Activated CD4-positive, alpha-beta T cell treated with anti-CD3 and anti-CD28 coated beads, Interleukin-2, amount 50 U/mL, for 4 hours (primary cell): ENCODE measurements around the gene GNG11.
"Not testable (repeated sequence)": the region's sequence is repeated elsewhere in the genome, so short reads cannot be mapped to it uniquely, and the experiment has no call there.

Experiments used
- DNase-seq, 2 experiments: peaks; one replicate each; pipeline ENCODE4 v3.0.0-alpha.2; 2020

The GNG11 gene

GRCh38 chr7:93921607-93922566 is at the start of gene GNG11:
Gene GNG11, plus strand, starts transcription at chr7:93921735. Its CDS starts 403 bp downstream, at chr7:93922138.
- DNase-seq, result peak in 1 of 2 experiments; percentile 0

DNA sequence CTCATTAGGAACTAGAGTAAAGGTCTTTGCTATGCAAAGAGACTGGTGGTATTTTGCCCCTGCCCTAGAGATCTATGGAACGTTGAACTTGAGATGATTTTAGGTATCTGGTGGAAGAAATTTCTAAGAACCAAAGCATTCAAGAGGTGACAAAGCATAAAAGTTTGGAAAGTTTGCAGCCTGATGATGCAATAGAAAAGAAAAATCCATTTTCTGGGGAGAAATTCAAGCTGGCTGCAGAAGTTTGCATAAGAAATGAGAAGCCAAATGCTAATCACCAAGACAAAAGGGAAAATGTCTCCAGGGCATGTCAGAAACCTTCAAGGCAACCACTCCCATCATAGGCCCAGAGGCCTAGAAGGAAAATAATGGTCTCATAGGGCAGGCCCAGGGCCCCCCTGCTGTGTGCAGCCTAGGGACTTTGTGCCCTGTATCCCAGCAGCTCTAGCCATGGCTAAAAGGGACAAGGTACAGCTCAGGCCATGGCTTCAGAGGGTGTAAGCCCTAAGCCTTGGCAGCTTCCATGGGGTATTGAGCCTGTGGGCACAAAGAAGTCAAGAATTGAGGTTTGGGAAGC is 47.4 kb upstream of the GNG11 start:
- no peak for DNase-seq

GRCh38 chr7:93877742-93878141 is 43.8 kb upstream of the GNG11 start:
- DNase-seq, result no peak

DNA sequence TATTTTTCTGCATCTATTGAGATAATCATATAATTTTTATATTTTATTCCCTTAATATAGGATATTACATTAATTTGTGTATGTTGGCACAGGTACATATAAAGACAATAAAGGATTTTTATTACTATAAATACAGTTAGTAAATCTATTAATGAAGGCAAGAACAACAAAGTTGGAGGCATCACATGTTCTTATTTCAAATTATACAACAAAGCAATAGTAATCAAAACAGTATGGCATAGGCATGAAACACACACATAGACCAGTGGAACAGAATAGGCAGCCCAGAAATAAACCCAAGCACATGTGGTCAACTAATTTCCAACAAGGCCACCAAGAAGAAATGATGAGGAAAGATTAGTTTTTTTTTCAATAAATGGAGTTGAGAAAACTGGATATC is 42.2 kb upstream of the GNG11 start:
- no peak for DNase-seq

DNA sequence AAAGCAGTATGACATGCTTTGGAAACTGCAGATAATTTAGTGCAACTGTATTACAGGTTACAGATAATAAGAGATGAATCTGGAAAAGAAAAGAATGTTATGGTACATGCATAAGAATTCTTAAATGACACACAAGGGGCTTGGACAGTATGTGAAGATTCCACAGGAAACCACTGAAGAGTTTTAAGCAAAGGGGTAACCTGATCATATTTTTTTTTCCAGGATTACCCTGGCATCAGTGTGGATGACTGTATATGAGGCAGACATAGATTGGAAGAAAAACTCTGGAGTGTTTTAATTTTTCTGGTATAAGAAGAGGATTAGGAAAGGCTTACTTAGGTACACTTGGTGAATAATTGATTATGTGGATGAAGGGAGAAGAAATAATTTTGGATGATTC is 39.1 kb upstream of the GNG11 start:
- DNase-seq, result no peak

DNA sequence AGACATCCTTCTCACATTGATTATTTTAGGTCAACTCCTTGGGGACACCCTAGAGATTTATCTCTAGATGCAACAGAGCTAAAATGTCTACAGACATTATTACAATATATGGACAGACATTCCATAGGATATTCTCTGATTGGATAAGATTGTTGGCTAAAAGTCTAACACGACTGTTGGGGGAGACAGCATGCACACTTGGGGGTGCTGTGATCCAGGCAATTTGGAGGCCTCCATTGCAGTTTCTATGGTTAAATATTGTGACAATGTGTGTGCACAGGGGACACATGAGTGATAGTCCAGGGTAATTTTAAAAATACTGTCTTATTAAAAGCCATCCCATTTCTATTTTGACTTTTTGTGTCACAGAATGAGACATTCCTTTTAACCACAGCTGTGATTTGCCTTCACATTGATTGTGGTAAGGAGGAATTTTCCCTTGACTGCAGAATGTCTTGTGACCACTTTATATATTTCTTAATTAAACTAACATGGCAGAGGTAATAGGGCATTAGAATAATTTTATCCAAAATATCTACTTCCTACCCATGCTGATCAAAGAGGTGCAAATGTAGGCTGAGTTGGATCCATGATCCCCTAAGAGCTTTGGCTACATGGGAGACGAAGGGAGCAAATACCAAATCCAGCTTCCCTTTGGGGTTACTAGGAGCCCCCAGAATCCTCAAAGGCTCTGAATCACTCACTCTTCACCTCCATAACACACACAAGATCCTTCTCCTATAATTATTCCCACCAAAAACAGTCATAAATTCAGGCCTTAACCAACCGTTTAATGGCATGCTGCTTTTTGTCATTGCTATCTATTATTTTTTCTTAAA is 38.2 kb upstream of the GNG11 start:
- DNase-seq, result no peak

DNA sequence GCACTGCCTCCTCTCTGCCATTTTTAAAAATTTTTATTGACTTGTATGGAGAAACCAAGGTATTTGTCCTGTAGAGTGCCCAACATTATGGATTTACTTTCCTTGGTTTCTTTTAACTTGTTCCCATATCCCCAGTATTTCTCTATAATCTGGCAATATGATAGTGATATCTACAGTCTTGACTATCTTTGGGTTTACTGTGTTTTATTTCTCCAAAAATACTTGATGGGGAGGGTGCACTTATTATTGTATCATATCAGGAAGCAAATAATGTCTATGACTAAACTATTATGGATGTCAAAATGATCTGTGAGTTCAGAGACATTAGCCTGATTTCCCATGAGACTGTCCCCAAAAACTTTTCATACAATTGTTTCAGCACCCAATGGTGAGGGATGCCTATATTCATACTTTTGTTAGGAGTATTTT is 37.6 kb upstream of the GNG11 start:
- no peak for DNase-seq

DNA sequence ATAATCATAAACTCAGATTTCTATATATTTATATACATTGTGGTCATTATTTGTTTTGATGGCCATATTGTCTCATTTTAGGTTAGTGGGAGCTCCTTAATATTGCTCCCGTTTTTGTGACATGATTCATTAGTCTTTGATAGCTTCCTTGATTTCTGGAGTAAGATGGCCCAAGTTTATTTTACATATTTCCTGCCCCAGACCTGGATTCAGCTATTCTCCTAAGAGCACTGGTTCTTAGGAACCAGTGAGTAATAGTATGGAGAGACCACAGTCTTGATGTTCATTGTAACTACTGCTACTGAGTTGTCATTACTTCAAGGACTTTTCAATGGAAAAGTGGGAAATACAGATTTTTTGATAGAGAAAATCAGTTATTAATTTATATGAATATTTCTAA is 37.0 kb upstream of the GNG11 start:
- DNase-seq, result no peak

- DNase-seq, result no peak
These were observed 32.3 kb upstream of the GNG11 start for GRCh38 chr7:93889261-93889660.

DNA sequence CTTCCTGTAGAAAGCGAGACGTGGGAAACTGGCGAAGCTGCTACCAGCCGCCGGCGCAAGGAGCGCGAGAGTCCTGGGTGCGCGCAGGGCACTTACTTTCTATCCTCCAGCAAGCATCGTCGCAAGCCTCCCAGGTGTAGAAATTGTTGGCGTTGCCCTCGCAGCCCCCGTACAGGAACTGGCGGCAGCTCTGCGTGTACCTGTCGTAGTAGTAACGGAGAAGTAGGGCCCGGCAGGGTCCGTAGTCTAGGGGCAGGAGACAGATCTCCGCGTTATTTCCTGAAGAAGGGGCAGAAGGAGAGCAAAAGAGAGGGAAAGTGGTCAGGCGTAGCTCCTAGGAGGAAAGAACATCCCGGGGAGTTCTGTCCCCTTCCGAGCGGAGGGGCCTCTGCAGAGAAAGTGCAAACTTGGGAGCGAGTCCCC is 31.5 kb upstream of the GNG11 start:
- DNase-seq, result no peak

- DNase-seq, result no peak
These were observed 31.0 kb upstream of the GNG11 start, which contains the start of gene TFPI2 for GRCh38 chr7:93890464-93891068. Gene TFPI2, minus strand, starts transcription at chr7:93890753. Its CDS starts 75 bp downstream, at chr7:93890678.

DNA sequence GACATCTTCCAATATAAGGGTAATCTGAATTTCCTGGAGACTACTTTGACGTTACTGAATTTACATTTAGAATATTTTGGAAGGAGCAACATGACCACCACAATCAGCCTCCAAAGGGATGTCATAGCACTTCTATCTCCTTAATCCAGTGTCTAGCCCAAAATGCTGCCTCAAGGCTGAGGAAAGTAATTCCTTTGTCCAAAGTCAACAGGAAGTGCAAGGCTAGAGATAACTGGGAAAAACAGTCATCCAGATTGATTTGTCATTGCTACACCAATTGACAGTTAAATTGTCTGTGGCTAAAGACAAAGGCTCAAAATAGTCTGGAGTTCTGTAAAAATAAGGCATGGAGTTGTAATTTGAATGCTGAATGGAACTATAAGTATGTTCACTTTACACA is 27.1 kb upstream of the GNG11 start:
- DNase-seq, result no peak

- no peak for DNase-seq
These were observed 26.4 kb upstream of the GNG11 start for GRCh38 chr7:93894966-93895640.

- DNase-seq, result no peak
These were observed 25.5 kb upstream of the GNG11 start for GRCh38 chr7:93895859-93896600.

- no peak for DNase-seq
These were observed 23.9 kb upstream of the GNG11 start for GRCh38 chr7:93897680-93898079.

GRCh38 chr7:93902777-93903423 is 18.6 kb upstream of the GNG11 start:
- DNase-seq, result no peak

GRCh38 chr7:93906267-93906666 is 15.3 kb upstream of the GNG11 start, which contains the start of gene GNGT1:
Gene GNGT1, plus strand, starts transcription at chr7:93906567. Its CDS starts 180 bp downstream, at chr7:93906747.
- no peak for DNase-seq

DNA sequence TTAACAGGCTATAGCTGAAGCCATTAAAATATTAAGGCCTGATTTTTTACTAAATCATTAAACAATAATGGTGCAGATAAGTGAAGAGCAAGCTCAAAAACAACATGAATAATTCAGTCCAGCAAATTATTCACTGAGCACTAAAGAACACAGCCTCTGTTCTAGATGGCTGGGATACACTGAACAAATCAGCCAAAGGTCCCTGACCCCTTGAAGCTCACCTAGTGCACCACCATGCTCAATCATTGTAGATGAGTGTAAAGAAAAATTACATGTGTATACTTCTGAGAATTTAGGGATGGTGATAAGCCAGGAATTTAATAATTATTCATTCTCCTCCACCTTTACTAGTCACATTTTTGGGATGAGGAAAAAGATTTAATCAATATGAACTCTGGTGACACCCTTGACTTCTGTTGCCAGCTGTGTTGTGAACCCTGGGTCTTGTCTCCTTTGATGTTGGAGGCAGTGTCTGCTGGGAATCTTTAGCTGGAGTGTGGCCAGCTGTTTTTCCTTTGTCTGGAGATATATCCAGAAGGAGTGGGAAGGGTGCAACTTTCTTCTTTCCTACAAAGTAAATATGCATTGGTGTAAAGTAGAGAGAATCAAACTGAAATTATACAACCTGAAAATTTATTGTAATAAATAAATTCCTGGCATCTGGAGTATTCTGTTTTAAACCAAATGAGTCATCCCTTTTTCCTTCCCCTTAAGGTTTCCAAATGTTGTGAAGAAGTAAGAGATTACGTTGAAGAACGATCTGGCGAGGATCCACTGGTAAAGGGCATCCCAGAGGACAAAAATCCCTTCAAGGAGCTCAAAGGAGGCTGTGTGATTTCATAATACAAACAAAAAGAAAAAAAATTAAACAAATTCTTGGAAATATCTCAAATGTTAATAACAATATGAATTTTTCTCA is 11.2 kb upstream of the GNG11 start:
- no peak for DNase-seq

GRCh38 chr7:93911242-93911641 is 10.3 kb upstream of the GNG11 start:
- DNase-seq, result not testable (repeated sequence)

DNA sequence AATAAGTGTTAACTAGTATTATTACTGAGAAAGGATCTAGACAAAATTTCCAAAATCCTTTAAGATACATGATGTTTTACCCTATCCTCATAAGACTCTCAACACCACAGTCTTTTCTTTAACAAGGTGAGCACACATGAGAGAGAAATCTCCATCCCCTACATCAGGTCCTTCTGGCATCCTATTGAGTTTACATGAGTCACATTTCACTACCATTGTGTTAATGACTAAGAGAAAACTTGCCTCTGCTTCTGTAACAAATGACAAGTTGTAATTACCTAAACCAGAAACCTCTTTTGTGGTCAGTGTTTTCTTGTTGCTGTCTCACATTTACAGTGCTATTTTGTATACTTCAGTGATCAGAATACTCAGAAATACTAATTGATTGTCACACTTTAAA is 9.9 kb upstream of the GNG11 start:
- DNase-seq, result not testable (repeated sequence)
